Measurements from ENCODE around the gene USP6.
"Not testable (repeated sequence)": the region's sequence is repeated elsewhere in the genome, so short reads cannot be mapped to it uniquely, and the experiment has no call there.

Gene USP6

GRCh38 chr17:5135131-5135712 lies 19.4 kb downstream of the USP6 start:
- DNase-seq (ENCODE audit: low read depth in 2 of 3, low spot score in 2 of 3), result not testable (repeated sequence)

GRCh38 chr17:5135726-5136579 lies 20.1 kb downstream of the USP6 start:
- DNase-seq (ENCODE audit: low read depth in 2 of 3, low spot score in 2 of 3), result no peak

GRCh38 chr17:5136580-5137412 lies 21.0 kb downstream of the USP6 start:
- not testable (repeated sequence) for DNase-seq (ENCODE audit: low read depth in 2 of 3, low spot score in 2 of 3)

- DNase-seq (ENCODE audit: low read depth in 2 of 3, low spot score in 2 of 3), result not testable (repeated sequence)
Observed at GRCh38 chr17:5137511-5138197, 21.8 kb downstream of the USP6 start.

GRCh38 chr17:5138198-5138544 lies 22.3 kb downstream of the USP6 start:
- not testable (repeated sequence) for DNase-seq (ENCODE audit: low read depth in 2 of 3, low spot score in 2 of 3)

- no peak for DNase-seq (ENCODE audit: low read depth in 2 of 3, low spot score in 2 of 3)
Observed at GRCh38 chr17:5138616-5139457, 23.0 kb downstream of the USP6 start.

- no peak for DNase-seq (ENCODE audit: low read depth in 2 of 3, low spot score in 2 of 3)
Observed at GRCh38 chr17:5139458-5139732, 23.6 kb downstream of the USP6 start.

- not testable (repeated sequence) for DNase-seq (ENCODE audit: low read depth in 2 of 3, low spot score in 2 of 3)
Observed at GRCh38 chr17:5142877-5143276, 27.0 kb downstream of the USP6 start.

GRCh38 chr17:5146122-5146521 lies 30.3 kb downstream of the USP6 start:
- not testable (repeated sequence) for DNase-seq (ENCODE audit: low read depth in 2 of 3, low spot score in 2 of 3)

GRCh38 chr17:5160702-5161101 lies 44.9 kb downstream of the USP6 start:
- DNase-seq (ENCODE audit: low read depth in 2 of 3, low spot score in 2 of 3), result not testable (repeated sequence)

- not testable (repeated sequence) for DNase-seq (ENCODE audit: low read depth in 2 of 3, low spot score in 2 of 3)
Observed at GRCh38 chr17:5161793-5162192, 46.0 kb downstream of the USP6 start.

- DNase-seq (ENCODE audit: low read depth in 2 of 3, low spot score in 2 of 3), result no peak
Observed at GRCh38 chr17:5164436-5164835, 48.6 kb downstream of the USP6 start.

- DNase-seq (ENCODE audit: low read depth in 2 of 3, low spot score in 2 of 3), result not testable (repeated sequence)
Observed at GRCh38 chr17:5165791-5166564, 50.1 kb downstream of the USP6 start.

GRCh38 chr17:5175027-5175426 lies 59.2 kb downstream of the USP6 start:
- DNase-seq (ENCODE audit: low read depth in 2 of 3, low spot score in 2 of 3), result not testable (repeated sequence)

- DNase-seq (ENCODE audit: low read depth in 2 of 3, low spot score in 2 of 3), result no peak
Observed at GRCh38 chr17:5179003-5179402, 63.2 kb downstream of the USP6 start.

- no peak for DNase-seq (ENCODE audit: low read depth in 2 of 3, low spot score in 2 of 3)
Observed at GRCh38 chr17:5181509-5182305, 65.9 kb downstream of the USP6 start.

GRCh38 chr17:5182597-5183409 lies 67.0 kb downstream of the USP6 start:
- no peak for DNase-seq (ENCODE audit: low read depth in 2 of 3, low spot score in 2 of 3)

- no peak for DNase-seq (ENCODE audit: low read depth in 2 of 3, low spot score in 2 of 3)
Observed at GRCh38 chr17:5183410-5183793, 67.6 kb downstream of the USP6 start.
